CMK (cell line): ENCODE results near the gene PRKCA.
"Not testable (repeated sequence)": the region's sequence is repeated elsewhere in the genome, so short reads cannot be mapped to it uniquely, and the experiment has no call there.

Experiments
- DNase-seq: peaks from one replicate; pipeline ENCODE4 v3.0.0-alpha.2; 2010; ENCODE audit warnings: low read depth

The PRKCA gene

GRCh38 chr17:66353937-66354401 lies 51.6 kb downstream of the PRKCA start:
- DNase-seq, result no peak

DNA sequence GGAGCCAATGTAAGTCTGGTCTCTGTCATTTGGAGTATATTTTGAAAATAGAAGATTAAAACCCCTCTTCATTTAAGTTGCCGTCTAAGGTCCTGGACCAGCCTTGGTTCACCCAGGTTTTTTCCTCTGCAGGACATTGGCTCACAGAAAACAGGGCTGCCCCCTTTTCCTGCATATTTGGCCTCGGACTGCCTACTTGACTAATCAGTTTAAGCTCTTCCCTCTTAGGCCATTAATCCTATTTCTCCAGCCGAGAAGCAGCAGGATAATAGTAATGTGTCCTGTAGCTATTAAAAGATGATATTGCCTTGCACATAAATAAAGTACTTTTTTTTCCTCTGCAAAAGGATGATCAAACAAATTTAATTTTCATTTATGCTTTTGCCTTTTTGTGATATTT lies 52.1 kb downstream of the PRKCA start:
- DNase-seq, result no peak

DNA sequence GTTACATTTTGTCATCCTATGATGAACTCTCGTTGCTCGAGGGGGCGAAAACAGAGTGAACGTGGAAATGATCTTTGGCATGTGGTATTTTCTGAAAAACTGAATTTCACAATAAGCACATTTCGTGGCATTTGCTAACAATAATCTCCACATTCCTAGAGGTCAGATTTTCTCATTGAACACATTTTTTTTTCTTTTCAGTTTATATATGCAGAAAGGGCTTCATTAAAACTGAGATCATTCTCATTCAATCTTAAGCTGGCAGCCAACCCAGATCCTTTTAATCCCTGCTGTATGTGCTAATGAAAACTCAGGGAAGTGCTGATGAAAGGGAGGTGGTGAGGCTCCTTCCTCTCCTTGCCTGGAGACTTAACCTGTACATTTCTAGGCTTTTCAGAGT lies 52.6 kb downstream of the PRKCA start:
- no peak for DNase-seq

DNA sequence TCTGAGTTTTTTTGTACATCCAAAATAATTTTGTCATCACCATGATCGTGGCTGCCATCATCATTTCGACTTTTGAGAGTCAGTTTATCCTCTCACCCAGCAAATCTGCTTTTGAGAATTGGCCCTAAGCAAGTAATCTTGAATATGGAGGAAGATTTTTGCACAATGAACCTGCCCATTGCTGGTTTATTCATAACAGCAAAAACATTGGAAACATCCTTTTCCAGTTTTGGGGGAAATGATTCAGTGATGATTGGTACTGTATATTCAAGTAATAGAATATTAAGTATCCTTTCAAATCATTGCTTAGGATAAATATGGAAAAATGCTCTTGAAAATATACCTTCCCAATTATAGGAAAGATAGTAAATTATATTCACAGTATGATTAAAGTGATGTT lies 53.1 kb downstream of the PRKCA start:
- no peak for DNase-seq

GRCh38 chr17:66357037-66357436 lies 54.6 kb downstream of the PRKCA start:
- DNase-seq, result no peak

- DNase-seq, result no peak
These were observed 56.9 kb downstream of the PRKCA start for GRCh38 chr17:66359351-66359750.

GRCh38 chr17:66360961-66361565 lies 58.6 kb downstream of the PRKCA start:
- not testable (repeated sequence) for DNase-seq

DNA sequence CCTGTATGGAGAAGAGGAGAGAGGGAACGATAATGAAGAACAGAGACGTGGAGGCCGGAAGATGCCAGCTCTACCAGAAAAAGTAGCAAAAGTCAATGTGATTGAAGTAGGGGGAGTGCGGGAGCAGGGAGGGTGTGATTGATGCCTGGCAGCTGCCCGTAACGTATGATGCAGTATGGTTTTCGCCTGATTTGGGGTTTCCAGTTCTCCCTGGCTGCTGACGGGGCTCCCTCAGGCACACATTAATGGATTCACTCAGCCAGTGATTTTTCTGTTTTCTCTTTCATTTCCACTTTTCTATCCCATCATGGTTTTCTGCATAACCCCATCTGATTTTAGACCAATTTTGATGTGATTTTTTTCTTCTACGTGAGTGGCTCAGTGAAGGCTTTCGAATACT lies 62.1 kb downstream of the PRKCA start:
- DNase-seq, result no peak

- DNase-seq, result no peak
These were observed 62.6 kb downstream of the PRKCA start for GRCh38 chr17:66364990-66365490.

- DNase-seq, result no peak
These were observed 63.5 kb downstream of the PRKCA start for GRCh38 chr17:66365903-66366302.

DNA sequence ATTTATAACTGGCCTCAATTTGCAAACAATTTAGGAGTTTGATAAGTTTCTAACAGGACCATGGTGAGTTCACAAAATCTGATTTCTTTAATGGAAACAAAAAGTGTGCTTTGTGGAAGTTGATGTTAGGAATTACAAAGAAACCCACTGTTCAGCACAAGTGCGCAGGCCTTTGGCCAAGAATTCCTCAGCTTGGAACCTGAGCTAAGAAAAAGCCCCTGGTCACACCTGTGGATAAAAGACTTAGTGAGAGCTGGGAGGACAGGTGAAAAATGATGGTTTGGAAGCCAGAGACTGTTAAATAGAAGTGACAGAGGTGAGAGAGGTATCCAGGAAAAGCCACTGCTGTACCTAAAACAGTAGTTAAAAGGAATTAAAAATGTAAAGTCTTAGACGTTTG lies 64.7 kb downstream of the PRKCA start:
- no peak for DNase-seq

DNA sequence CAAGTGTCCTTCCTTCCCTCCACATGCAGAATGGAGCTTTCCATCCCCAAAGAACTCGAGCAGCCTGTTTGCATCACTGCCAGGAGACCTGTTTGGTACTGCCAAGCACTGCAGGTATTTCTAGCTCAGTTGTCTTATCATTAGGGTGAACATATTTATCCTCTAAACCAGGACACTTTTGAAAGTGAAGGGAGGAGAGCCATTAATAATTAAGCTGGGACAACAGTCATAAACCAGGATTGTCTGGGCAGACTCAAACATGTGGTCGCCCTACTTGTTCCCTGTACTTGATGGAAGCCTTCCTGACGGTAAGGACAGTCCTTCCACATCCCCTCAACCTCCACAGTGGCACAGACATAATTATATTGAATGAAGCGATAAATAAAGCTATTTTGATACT lies 67.4 kb downstream of the PRKCA start:
- no peak for DNase-seq

DNA sequence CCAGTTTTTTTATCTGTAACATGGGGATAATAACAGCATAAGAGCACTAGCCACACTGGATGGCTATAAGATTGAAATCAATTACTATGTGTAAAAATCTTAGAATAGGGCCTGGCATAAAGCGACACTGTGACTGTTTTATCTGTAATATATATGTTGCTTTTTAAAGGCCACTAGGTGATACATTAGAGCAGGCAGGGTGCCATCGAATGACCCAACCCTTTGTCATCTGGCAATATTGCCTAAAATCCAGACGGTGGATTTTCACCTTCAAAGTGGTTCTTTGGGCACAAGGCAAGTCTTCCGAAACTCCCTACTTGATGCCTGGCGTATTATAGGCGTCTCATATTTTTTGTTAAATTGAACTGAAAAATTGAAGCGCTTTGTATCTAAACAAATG lies 69.1 kb downstream of the PRKCA start:
- no peak for DNase-seq

GRCh38 chr17:66372182-66372581 lies 69.8 kb downstream of the PRKCA start:
- DNase-seq, result no peak

DNA sequence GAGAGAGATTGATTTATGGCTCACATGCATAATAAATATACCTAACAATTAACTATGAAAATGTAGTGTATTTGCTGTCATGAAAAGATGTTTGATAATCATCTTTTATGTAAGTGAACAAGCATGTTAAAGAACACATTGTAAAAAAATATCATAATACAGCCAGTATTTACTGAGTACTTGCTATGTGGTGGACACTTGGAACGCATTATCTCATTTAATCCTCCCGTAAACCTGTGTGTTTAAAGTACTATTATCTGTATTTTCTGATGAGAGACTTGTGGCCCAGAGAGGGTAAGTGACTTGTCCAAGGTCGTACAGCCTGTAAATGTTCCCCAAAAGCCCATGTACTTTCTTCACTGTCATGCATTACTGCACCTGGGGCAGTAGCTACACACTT lies 70.7 kb downstream of the PRKCA start:
- no peak for DNase-seq

GRCh38 chr17:66373944-66374817 lies 71.8 kb downstream of the PRKCA start:
- no peak for DNase-seq

DNA sequence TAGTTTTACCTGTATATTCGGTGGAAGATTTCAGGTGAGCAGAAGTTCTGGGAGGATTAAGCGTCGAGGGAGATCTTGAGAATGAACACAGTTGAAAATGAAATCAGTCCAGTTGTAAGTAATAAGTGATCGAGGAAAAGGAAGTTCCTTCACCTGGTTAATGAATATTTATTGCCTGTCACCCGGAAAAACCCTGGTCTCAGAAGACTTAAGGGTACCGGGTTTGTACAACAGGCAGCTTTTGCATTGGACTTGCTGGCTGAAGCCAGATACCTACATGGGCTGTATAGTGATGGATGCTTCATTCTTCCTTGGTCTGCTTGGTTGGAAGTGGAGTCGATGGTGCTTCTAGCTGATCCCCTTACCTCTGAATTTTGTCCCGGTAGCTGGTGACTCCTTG lies 72.7 kb downstream of the PRKCA start:
- no peak for DNase-seq

GRCh38 chr17:66378296-66378695 lies 75.9 kb downstream of the PRKCA start:
- no peak for DNase-seq

- DNase-seq, result no peak
These were observed 77.1 kb downstream of the PRKCA start for GRCh38 chr17:66379544-66379943.

DNA sequence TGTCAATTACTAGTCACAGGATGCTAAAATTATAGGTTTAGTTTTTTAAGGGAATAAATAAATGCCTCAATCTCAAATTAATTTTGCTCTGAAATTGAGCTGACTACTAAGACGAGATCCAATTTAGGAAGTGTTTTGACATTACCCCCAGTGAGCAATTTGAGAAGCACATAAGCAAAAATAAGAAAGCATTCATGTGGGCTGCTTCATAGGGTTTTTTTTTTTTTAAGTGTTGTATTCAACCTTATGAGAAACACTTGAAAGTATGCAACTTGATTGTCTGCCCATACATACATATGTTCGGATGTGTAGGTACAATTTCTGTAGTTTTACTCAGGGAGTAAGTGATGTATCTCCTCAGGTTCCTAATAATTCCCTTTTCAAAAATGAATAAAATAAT lies 77.6 kb downstream of the PRKCA start:
- DNase-seq, result no peak

DNA sequence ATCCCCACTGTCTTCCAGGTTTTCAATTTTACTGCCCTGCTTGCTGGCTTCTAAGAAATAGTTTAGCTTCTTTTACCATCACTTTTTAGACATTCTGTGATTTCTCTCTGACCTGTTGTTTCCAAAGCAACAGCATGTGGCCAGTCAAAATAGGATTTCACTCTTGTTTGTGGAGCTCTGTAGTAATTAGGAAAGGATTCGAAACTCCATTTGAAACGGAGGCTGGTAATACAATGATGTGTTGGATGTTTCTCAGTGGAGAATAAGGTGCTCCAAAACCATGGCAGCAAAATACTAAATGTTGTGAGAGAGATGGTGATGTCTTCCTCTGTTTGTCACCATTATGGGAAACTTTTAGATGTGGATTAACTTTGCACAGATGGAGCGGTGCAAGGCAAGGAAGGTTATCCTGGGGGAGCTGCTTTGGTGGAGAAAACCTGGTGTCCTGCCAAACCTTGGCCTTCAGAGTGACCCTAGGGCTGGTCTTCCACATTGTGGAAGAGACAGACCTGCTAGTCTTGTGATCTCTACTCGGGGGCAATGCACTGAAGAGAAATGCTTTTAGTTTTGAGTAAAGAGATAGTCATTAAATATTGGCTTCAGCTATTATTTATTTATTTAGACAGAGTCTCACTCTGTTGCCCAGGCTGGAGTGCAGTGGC lies 79.4 kb downstream of the PRKCA start:
- DNase-seq, result no peak

DNA sequence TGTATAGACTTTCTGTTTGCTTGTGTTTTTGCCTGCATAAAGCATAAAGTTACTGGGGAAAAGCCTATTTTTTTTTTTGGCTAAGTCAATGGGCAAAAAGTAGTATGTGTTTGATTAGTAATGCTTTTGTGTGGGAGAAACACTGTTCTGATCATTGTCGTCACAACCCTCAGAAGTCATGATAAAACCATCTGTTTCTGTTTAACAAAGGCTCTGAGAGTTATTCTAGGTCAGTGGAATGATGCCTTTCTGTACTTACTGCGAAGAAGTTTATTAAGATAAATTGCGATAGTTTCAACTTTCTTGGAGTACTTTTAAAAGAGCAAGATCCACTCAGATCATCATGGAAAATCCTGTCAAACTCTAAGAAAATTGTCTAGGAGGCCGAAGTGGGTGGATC lies 80.9 kb downstream of the PRKCA start:
- DNase-seq, result no peak
